CD4-positive, alpha-beta T cell (primary cell): ENCODE results near the gene TTLL8. TPM values are rescaled to one million over a fixed set of nuclear protein-coding genes. Genes with fewer than 3 reads are reported as not detected.
"Not testable (repeated sequence)": the region's sequence is repeated elsewhere in the genome, so short reads cannot be mapped to it uniquely, and the experiment has no call there.

Experiments
- ATAC-seq: fragments of 200-7000 bp; cut with Tn5 transposase; one replicate; pipeline ENCODE4 v1.10.0; 2022; ENCODE audit warnings: mild to moderate bottlenecking; ENCODE audit not compliant: poor library complexity
- CTCF ChIA-PET: fragments of 350-600 bp; sonication (Branson Sonifier 250); formaldehyde crosslinking; loops from one replicate; lab custom pipeline; 2021; ENCODE audit warnings: antibody characterized with exemption, inconsistent platforms; lab: Charles Lee
- POLR2A ChIA-PET: fragments of 350-600 bp; sonication (Branson Sonifier 250); formaldehyde crosslinking; loops from one replicate; lab custom pipeline; 2021; ENCODE audit warnings: antibody characterized with exemption, inconsistent platforms; lab: Charles Lee
- DNase-seq, 14 experiments: peaks; one replicate each; pipeline ENCODE4 v3.0.0-alpha.2; 2013 to 2020; ENCODE audit warnings: mixed read lengths in 2 of 14
- H3K27ac ChIP-seq, 2 donors: one replicate each; pipeline versions ENCODE4 v1.5.1 to v1.7.0; 2013; ENCODE audit warnings: low read length in 2 of 2, low read depth in 1 of 2, mild to moderate bottlenecking in 1 of 2
- H3K27me3 ChIP-seq, 2 experiments: 1 replicate in 1 of 2; 2 replicates in 1 of 2; pipeline versions ENCODE4 v1.6.1 to v1.7.0; 2013; ENCODE audit warnings: low read length in 2 of 2, control low read depth in 1 of 2, mild to moderate bottlenecking in 1 of 2, moderate library complexity in 1 of 2; ENCODE audit not compliant: insufficient read depth in 2 of 2, control insufficient read depth in 1 of 2
- H3K36me3 ChIP-seq: one replicate; pipeline ENCODE4 v1.6.1; 2013; ENCODE audit warnings: low read length, control low read depth; ENCODE audit not compliant: insufficient read depth
- H3K4me1 ChIP-seq: one replicate; pipeline ENCODE4 v1.6.1; 2013; ENCODE audit warnings: low read length, control low read depth; ENCODE audit not compliant: insufficient read depth
- H3K4me3 ChIP-seq: one replicate; pipeline ENCODE4 v1.5.1; 2013; ENCODE audit warnings: mild to moderate bottlenecking, low read length, moderate library complexity
- H3K9me3 ChIP-seq, 2 experiments: 1 replicate in 1 of 2; 2 replicates in 1 of 2; pipeline versions ENCODE4 v1.6.1 to v1.7.0; 2013; ENCODE audit warnings: low read length in 2 of 2, mild to moderate bottlenecking in 2 of 2, control low read depth in 1 of 2, moderate library complexity in 1 of 2; ENCODE audit not compliant: control insufficient read depth in 1 of 2, insufficient read depth in 1 of 2
- H3K27ac Mint-ChIP-seq: one replicate; pipeline ENCODE4 v1.8.0; 2020; ENCODE audit warnings: mixed read lengths
- H3K27me3 Mint-ChIP-seq: one replicate; pipeline ENCODE4 v1.8.0; 2021; ENCODE audit warnings: mixed read lengths
- H3K36me3 Mint-ChIP-seq: one replicate; pipeline ENCODE4 v1.8.0; 2021; ENCODE audit warnings: low read depth, mixed read lengths
- H3K4me1 Mint-ChIP-seq: one replicate; pipeline ENCODE4 v1.8.0; 2021; ENCODE audit warnings: low read depth, mixed read lengths
- H3K4me3 Mint-ChIP-seq: one replicate; pipeline ENCODE4 v1.8.0; 2020; ENCODE audit warnings: mild to moderate bottlenecking, mixed read lengths
- H3K9me3 Mint-ChIP-seq: one replicate; pipeline ENCODE4 v1.8.0; 2020; ENCODE audit warnings: mixed read lengths
- CTCF ChIP-seq: fragments of 200-600 bp; IDR thresholded peaks from one replicate; pipeline ENCODE4 v1.8.0; 2022; ENCODE audit warnings: antibody characterized with exemption, mild to moderate bottlenecking
- intact Hi-C, 2 experiments: fragments of 100-400 bp; cut with DNase I in 1 of 2; cut with micrococcal nuclease in 1 of 2; formaldehyde crosslinking; loops; one replicate each; pipeline versions ENCODE4 v1.15.1 to v1.9.0; 2023 to 2025; cut with DNase I, micrococcal nuclease
- total RNA-seq, 174 experiments: library from RNA in 2 of 174; stranded (reverse) in 2 of 174; gene quantifications; one replicate each; pipeline ENCODE4 v1.2.3 and lab custom pipeline; 2021 to 2026

The TTLL8 gene
- total RNA-seq, 2 experiments from 2014 or later: not detected

- Histone ChIP-seq H3K4me3 (no peak overlapping the region), H3K27me3 (peaks cover 12 to 13% of the 10 kb centered on the region in 2 experiments), H3K9me3 (peaks cover 0 to 29% of the 10 kb centered on the region in 2 experiments), H3K27ac (no peak overlapping the region), H3K4me1 (no peaks in the 10 kb centered on the region), H3K36me3 (no peaks in the 10 kb centered on the region)
- CTCF ChIA-PET: no interaction called here
- no peak overlapping the region for H3K27ac Mint-ChIP-seq
- POLR2A ChIA-PET: no interaction called here
- H3K4me1 Mint-ChIP-seq: no peaks in the 10 kb centered on the region
- peaks cover 18% of the 10 kb centered on the region for H3K27me3 Mint-ChIP-seq
- no peak overlapping the region for H3K4me3 Mint-ChIP-seq
- intact Hi-C loops: no loop called here
- no peaks in the 10 kb centered on the region for H3K36me3 Mint-ChIP-seq
- ATAC-seq (no peak), DNase-seq (no peak)
- TF ChIP-seq CTCF: no peak
- no peaks in the 10 kb centered on the region for H3K9me3 Mint-ChIP-seq
These were observed 30.0 kb upstream of the TTLL8 start for GRCh38 chr22:50088096-50088495.

GRCh38 chr22:50087646-50088045 lies 29.5 kb upstream of the TTLL8 start:
- no peak overlapping the region for H3K27ac ChIP-seq
- Mint-ChIP-seq H3K36me3 (no peaks in the 10 kb centered on the region), H3K27ac (no peak overlapping the region), H3K4me1 (no peaks in the 10 kb centered on the region), H3K4me3 (no peak overlapping the region), H3K9me3 (no peaks in the 10 kb centered on the region), H3K27me3 (peaks cover 23% of the 10 kb centered on the region)
- no peaks in the 10 kb centered on the region for H3K36me3 ChIP-seq
- CTCF ChIA-PET: no interaction called here
- intact Hi-C loops: no loop called here
- no peak for TF ChIP-seq CTCF
- DNase-seq (no peak), ATAC-seq (no peak)
- POLR2A ChIA-PET: no interaction called here
- no peaks in the 10 kb centered on the region for H3K4me1 ChIP-seq
- H3K4me3 ChIP-seq: no peak overlapping the region
- H3K9me3 ChIP-seq: peaks cover 0 to 29% of the 10 kb centered on the region in 2 experiments
- H3K27me3 ChIP-seq: peaks cover 12 to 18% of the 10 kb centered on the region in 2 experiments

DNA sequence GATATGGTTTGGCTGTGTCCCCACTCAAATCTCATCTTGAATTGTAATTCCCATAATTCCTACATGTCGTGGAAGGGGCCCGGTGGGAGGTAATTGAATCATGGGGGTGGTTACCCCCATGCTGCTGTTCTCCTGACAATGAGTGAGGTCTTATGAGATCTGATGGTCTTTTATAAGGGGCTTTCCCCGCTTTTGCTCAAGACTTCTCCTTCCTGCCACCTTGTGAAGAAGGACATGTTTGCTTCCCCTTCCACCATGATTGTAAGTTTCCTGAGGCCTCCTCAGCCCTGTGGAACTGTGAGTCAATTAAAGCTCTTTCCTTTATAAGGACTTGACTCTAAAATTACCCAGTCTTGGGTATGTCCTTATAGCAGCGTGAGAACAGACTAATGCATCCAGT lies 28.9 kb upstream of the TTLL8 start:
- H3K27ac Mint-ChIP-seq, H3K36me3 ChIP-seq, H3K4me3 Mint-ChIP-seq, POLR2A ChIA-PET, DNase-seq, H3K4me3 ChIP-seq, CTCF ChIA-PET, ATAC-seq, H3K36me3 Mint-ChIP-seq, H3K27ac ChIP-seq, H3K4me1 ChIP-seq, H3K4me1 Mint-ChIP-seq, intact Hi-C loops, H3K9me3 Mint-ChIP-seq: not testable (repeated sequence)
- H3K27me3 Mint-ChIP-seq: peaks cover 24% of the 10 kb centered on the region
- Histone ChIP-seq H3K27me3 (peaks cover 12 to 20% of the 10 kb centered on the region in 2 experiments), H3K9me3 (peaks cover 0 to 29% of the 10 kb centered on the region in 2 experiments)

DNA sequence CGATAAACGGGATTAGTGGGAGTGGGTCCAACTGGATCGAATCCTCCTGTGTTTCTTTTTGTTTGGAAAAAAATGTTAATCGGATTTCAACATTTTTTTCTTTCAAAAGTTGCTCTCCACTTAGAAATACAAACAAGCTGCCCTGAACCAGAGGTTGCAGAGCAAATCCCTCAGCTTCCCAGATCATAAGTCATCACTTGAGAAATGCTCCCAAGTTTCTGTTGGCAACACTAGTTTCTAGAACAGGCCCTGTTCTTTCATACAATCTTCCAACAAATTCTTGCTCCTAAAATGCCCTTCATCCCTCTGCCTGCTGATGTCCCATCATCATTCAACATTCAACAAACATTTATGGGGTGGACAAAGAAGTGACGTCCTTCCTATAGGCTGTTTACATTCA lies 28.4 kb upstream of the TTLL8 start:
- Mint-ChIP-seq H3K4me3 (no peak overlapping the region), H3K4me1 (no peaks in the 10 kb centered on the region), H3K27ac (no peak overlapping the region), H3K9me3 (no peaks in the 10 kb centered on the region), H3K27me3 (peaks cover 24% of the 10 kb centered on the region), H3K36me3 (no peaks in the 10 kb centered on the region)
- DNase-seq (no peak), ATAC-seq (no peak)
- no peaks in the 10 kb centered on the region for H3K36me3 ChIP-seq
- CTCF ChIA-PET: no interaction called here
- no peak for TF ChIP-seq CTCF
- no peak overlapping the region for H3K4me3 ChIP-seq
- H3K9me3 ChIP-seq: peaks cover 0 to 29% of the 10 kb centered on the region in 2 experiments
- POLR2A ChIA-PET: no interaction called here
- H3K27me3 ChIP-seq: peaks cover 12 to 20% of the 10 kb centered on the region in 2 experiments
- no peaks in the 10 kb centered on the region for H3K4me1 ChIP-seq
- H3K27ac ChIP-seq: no peak overlapping the region
- intact Hi-C loops: no loop called here
